Uterus (tissue), 4 donors: ENCODE results near the gene CCNF. TPM values are rescaled to one million over a fixed set of nuclear protein-coding genes. Genes with fewer than 3 reads are reported as not detected.

Experiments used
- DNase-seq, 2 donors: peaks; one replicate each; pipeline ENCODE4 v3.0.0-alpha.2; 2019 to 2020
- H3K27ac ChIP-seq, 2 donors: fragments of 200-600 bp; sonication (generic); 1 replicate in 1 of 2; 2 replicates in 1 of 2; pipeline ENCODE4 v1.5.1; 2016 to 2018
- H3K27me3 ChIP-seq, 2 donors: fragments of 200-600 bp; sonication (generic); one replicate each; pipeline ENCODE4 v1.5.1; 2018 to 2019; ENCODE audit warnings: control low read depth in 1 of 2
- H3K36me3 ChIP-seq, 2 donors: fragments of 200-600 bp; sonication (generic); one replicate each; pipeline ENCODE4 v1.5.1; 2019; ENCODE audit warnings: control low read depth in 1 of 2
- H3K4me1 ChIP-seq, 2 donors: fragments of 200-600 bp; sonication (generic); one replicate each; pipeline ENCODE4 v1.5.1; 2018 to 2019; ENCODE audit warnings: control low read depth in 1 of 2
- H3K4me3 ChIP-seq, 2 donors: fragments of 200-600 bp; sonication (generic); 1 replicate in 1 of 2; 2 replicates in 1 of 2; pipeline ENCODE4 v1.5.1; 2018 to 2019; ENCODE audit warnings: mild to moderate bottlenecking in 1 of 2
- H3K9me3 ChIP-seq, 2 donors: fragments of 200-600 bp; sonication (generic); one replicate each; pipeline ENCODE4 v1.5.1; 2019; ENCODE audit warnings: control low read depth in 1 of 2
- POLR2A ChIP-seq, 2 donors: fragments of 450-650 bp; IDR thresholded peaks; one replicate each; pipeline ENCODE4 v1.6.1; 2016; ENCODE audit warnings: antibody characterized with exemption in 2 of 2, mild to moderate bottlenecking in 1 of 2, moderate library complexity in 1 of 2
- intact Hi-C: fragments of 100-400 bp; cut with DNase I; formaldehyde crosslinking; loops from one replicate; pipeline ENCODE4 v1.15.1; 2023; ENCODE audit warnings: low total_unique reads
- total RNA-seq, 4 donors: library from RNA; depleted of rRNA in 3 of 4; stranded (reverse); fragments of >200 nt in 3 of 4; gene quantifications; one replicate each; pipeline versions ENCODE4 v1.1.0 to v1.2.4, GENCODE V29; 2014 to 2023
- TF ChIP-seq, protein P1 (sequence below), 4 experiments: fragments of 200-600 bp in 2 of 4; fragments of 450-650 bp in 2 of 4; sonication (generic) in 2 of 4; IDR thresholded peaks; one replicate each; pipeline ENCODE4 v1.5.1; 2016 to 2019; ENCODE audit warnings: antibody characterized with exemption in 4 of 4, mild to moderate bottlenecking in 2 of 4, moderate library complexity in 1 of 4
- donor health status: DM: yes; HTN: yes; CAD: no.

Gene CCNF
- total RNA-seq, 4 donors from 2014 or later = under 0.01 to 11.8 (median 1.9) TPM; not detected in 1

DNA sequence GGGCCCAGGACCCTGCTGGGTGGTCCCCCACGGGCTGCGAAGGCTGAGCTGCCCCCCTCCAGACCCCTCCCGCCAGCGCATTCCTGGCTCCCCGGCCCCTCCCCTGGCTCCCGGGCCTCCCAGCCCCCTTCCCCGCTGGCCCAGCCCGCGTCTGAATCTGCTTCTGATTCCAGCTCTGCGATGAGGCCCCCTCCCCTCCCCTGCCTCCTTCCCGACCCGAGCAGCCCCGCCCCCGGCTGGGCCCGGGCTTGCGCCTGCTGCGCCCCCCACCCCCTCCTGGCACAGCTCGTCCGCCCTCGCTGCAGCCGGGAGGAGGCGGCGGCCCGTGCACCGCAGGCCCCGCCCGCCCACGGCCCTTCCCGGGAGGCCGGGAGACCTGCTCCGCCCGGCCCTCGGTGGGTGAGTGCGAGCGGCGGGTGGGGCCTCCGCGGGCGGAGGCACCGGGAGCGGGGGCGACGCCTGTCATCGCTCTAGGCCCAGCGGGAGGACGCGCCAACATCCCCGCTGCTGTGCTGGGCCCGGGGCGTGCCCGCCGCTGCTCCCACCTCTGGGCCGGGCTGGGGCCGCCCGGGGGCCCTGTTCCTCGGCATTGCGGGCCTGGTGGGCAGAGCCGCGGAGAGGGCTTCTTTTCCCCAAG lies 41.9 kb downstream of the CCNF start, which contains the start of gene NTN3:
Gene NTN3 (plus strand): TSS at position 282 of the 637 bp plus-strand sequence. CDS start 405 bp downstream, outside the sequence.
- no peak for DNase-seq
- intact Hi-C loops = no loop called here
- peaks cover 0 to 34% of the 10 kb centered on the region in 2 donors for H3K4me1 ChIP-seq
- H3K9me3 ChIP-seq = no peaks in the 10 kb centered on the region
- H3K27me3 ChIP-seq = peaks cover 4 to 44% of the 10 kb centered on the region in 2 donors
- peak within 1 kb of the TSS in 1 of 2 donors; percentile 10 for H3K27ac ChIP-seq
- no peak for TF ChIP-seq POLR2A (IDR thresholded peaks at IDR 0.05)
- TF ChIP-seq, protein P1, sequence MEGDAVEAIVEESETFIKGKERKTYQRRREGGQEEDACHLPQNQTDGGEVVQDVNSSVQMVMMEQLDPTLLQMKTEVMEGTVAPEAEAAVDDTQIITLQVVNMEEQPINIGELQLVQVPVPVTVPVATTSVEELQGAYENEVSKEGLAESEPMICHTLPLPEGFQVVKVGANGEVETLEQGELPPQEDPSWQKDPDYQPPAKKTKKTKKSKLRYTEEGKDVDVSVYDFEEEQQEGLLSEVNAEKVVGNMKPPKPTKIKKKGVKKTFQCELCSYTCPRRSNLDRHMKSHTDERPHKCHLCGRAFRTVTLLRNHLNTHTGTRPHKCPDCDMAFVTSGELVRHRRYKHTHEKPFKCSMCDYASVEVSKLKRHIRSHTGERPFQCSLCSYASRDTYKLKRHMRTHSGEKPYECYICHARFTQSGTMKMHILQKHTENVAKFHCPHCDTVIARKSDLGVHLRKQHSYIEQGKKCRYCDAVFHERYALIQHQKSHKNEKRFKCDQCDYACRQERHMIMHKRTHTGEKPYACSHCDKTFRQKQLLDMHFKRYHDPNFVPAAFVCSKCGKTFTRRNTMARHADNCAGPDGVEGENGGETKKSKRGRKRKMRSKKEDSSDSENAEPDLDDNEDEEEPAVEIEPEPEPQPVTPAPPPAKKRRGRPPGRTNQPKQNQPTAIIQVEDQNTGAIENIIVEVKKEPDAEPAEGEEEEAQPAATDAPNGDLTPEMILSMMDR (IDR thresholded peaks at IDR 0.05) = no peak
- H3K36me3 ChIP-seq = no peaks in the 10 kb centered on the region
- no peak within 1 kb of the TSS for H3K4me3 ChIP-seq

DNA sequence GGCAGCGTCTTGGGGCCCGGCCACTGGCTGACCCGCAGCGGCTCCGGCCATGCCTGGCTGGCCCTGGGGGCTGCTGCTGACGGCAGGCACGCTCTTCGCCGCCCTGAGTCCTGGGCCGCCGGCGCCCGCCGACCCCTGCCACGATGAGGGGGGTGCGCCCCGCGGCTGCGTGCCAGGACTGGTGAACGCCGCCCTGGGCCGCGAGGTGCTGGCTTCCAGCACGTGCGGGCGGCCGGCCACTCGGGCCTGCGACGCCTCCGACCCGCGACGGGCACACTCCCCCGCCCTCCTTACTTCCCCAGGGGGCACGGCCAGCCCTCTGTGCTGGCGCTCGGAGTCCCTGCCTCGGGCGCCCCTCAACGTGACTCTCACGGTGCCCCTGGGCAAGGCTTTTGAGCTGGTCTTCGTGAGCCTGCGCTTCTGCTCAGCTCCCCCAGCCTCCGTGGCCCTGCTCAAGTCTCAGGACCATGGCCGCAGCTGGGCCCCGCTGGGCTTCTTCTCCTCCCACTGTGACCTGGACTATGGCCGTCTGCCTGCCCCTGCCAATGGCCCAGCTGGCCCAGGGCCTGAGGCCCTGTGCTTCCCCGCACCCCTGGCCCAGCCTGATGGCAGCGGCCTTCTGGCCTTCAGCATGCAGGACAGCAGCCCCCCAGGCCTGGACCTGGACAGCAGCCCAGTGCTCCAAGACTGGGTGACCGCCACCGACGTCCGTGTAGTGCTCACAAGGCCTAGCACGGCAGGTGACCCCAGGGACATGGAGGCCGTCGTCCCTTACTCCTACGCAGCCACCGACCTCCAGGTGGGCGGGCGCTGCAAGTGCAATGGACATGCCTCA lies 42.6 kb downstream of the CCNF start:
- no peak for DNase-seq
- TF ChIP-seq POLR2A (IDR thresholded peaks at IDR 0.05) = no peak
- TF ChIP-seq, protein P1 (IDR thresholded peaks at IDR 0.05) = no peak
- peaks cover 4 to 44% of the 10 kb centered on the region in 2 donors for H3K27me3 ChIP-seq
- peaks cover 0 to 34% of the 10 kb centered on the region in 2 donors for H3K4me1 ChIP-seq
- H3K4me3 ChIP-seq = no peak overlapping the region
- intact Hi-C loops = no loop called here
- H3K9me3 ChIP-seq = no peaks in the 10 kb centered on the region
- H3K27ac ChIP-seq = peak overlapping the region in 1 of 2 donors; percentile 10
- no peaks in the 10 kb centered on the region for H3K36me3 ChIP-seq

DNA sequence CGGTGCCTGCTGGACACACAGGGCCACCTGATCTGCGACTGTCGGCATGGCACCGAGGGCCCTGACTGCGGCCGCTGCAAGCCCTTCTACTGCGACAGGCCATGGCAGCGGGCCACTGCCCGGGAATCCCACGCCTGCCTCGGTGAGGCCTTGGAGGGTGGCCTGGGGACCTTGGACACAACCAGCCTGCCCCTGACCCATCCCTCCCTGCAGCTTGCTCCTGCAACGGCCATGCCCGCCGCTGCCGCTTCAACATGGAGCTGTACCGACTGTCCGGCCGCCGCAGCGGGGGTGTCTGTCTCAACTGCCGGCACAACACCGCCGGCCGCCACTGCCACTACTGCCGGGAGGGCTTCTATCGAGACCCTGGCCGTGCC lies 43.2 kb downstream of the CCNF start:
- Histone ChIP-seq H3K27ac (no peak overlapping the region), H3K36me3 (no peaks in the 10 kb centered on the region), H3K9me3 (no peaks in the 10 kb centered on the region), H3K27me3 (peaks cover 4 to 44% of the 10 kb centered on the region in 2 donors), H3K4me1 (peaks cover 0 to 34% of the 10 kb centered on the region in 2 donors), H3K4me3 (no peak overlapping the region)
- intact Hi-C loops = no loop called here
- DNase-seq = no peak
- TF ChIP-seq POLR2A (IDR thresholded peaks at IDR 0.05) = no peak
- TF ChIP-seq, protein P1 (IDR thresholded peaks at IDR 0.05) = no peak

DNA sequence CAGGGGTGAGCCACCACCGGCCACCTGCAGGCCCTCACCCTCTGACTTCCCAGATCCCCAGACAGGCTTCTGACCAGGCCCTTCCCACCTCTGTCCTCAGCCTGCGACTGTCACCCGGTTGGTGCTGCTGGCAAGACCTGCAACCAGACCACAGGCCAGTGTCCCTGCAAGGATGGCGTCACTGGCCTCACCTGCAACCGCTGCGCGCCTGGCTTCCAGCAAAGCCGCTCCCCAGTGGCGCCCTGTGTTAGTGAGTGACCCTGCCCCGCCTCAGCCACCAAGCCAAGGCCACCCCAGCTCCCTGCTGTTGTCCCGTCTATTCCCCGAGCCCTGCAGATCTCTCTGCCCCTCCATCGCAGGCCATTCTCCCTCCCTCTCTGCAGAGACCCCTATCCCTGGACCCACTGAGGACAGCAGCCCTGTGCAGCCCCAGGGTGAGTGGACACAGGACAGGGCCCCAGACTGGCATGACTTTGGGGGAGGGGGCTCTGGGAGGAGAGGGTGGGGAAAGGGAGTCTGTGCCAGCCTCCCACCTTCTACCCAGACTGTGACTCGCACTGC lies 43.7 kb downstream of the CCNF start:
- TF ChIP-seq, protein P1 (IDR thresholded peaks at IDR 0.05) = no peak
- no peak for TF ChIP-seq POLR2A (IDR thresholded peaks at IDR 0.05)
- H3K36me3 ChIP-seq = no peaks in the 10 kb centered on the region
- no peak overlapping the region for H3K27ac ChIP-seq
- H3K4me3 ChIP-seq = no peak overlapping the region
- no peaks in the 10 kb centered on the region for H3K9me3 ChIP-seq
- H3K4me1 ChIP-seq = peaks cover 0 to 34% of the 10 kb centered on the region in 2 donors
- no peak for DNase-seq
- intact Hi-C loops = no loop called here
- H3K27me3 ChIP-seq = peaks cover 4 to 44% of the 10 kb centered on the region in 2 donors
